GM23338 (cell line): ENCODE results near the gene ASB11.

ENCODE experiments used
- EZH2 ChIP-seq: fragments of 200-600 bp; sonication (generic); IDR thresholded peaks from one replicate; pipeline ENCODE4 v1.8.0; 2017; ENCODE audit warnings: antibody characterized with exemption, mild to moderate bottlenecking, low read depth; ENCODE audit not compliant: unreplicated experiment
- EZH2phosphoT487 ChIP-seq: fragments of 200-600 bp; sonication (generic); IDR thresholded peaks from one replicate; pipeline ENCODE4 v1.8.1; 2018; ENCODE audit warnings: antibody characterized with exemption; ENCODE audit not compliant: unreplicated experiment
- JUNB ChIP-seq: IDR thresholded peaks from one replicate; pipeline ENCODE4 v1.6.1; 2016; ENCODE audit warnings: antibody characterized with exemption; ENCODE audit not compliant: unreplicated experiment
- POLR2AphosphoS5 ChIP-seq: IDR thresholded peaks from 2 replicates; pipeline ENCODE4 v1.6.1; 2016; ENCODE audit warnings: antibody characterized with exemption, low read depth
- TF ChIP-seq, protein P1 (sequence below), 2 experiments: fragments of 200-600 bp in 1 of 2; sonication (generic) in 1 of 2; conservative IDR thresholded peaks; 2 replicates each; pipeline versions ENCODE4 v1.5.1 to v1.6.1; 2016 to 2017; ENCODE audit warnings: antibody characterized with exemption in 2 of 2, low read depth in 2 of 2, mild to moderate bottlenecking in 2 of 2, moderate library complexity in 1 of 2
- TF ChIP-seq, protein P2 (sequence below): IDR thresholded peaks from one replicate; pipeline ENCODE4 v1.6.1; 2018; ENCODE audit warnings: antibody characterized with exemption; ENCODE audit not compliant: unreplicated experiment

- TF ChIP-seq, protein P1, sequence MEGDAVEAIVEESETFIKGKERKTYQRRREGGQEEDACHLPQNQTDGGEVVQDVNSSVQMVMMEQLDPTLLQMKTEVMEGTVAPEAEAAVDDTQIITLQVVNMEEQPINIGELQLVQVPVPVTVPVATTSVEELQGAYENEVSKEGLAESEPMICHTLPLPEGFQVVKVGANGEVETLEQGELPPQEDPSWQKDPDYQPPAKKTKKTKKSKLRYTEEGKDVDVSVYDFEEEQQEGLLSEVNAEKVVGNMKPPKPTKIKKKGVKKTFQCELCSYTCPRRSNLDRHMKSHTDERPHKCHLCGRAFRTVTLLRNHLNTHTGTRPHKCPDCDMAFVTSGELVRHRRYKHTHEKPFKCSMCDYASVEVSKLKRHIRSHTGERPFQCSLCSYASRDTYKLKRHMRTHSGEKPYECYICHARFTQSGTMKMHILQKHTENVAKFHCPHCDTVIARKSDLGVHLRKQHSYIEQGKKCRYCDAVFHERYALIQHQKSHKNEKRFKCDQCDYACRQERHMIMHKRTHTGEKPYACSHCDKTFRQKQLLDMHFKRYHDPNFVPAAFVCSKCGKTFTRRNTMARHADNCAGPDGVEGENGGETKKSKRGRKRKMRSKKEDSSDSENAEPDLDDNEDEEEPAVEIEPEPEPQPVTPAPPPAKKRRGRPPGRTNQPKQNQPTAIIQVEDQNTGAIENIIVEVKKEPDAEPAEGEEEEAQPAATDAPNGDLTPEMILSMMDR (conservative IDR thresholded peaks at IDR 0.05; ENCODE audit: low read depth in 2 of 2) = no peak
- TF ChIP-seq EZH2phosphoT487 (no peak), EZH2 (no peak), POLR2AphosphoS5 (no peak), JUNB (no peak)
- TF ChIP-seq, protein P2, sequence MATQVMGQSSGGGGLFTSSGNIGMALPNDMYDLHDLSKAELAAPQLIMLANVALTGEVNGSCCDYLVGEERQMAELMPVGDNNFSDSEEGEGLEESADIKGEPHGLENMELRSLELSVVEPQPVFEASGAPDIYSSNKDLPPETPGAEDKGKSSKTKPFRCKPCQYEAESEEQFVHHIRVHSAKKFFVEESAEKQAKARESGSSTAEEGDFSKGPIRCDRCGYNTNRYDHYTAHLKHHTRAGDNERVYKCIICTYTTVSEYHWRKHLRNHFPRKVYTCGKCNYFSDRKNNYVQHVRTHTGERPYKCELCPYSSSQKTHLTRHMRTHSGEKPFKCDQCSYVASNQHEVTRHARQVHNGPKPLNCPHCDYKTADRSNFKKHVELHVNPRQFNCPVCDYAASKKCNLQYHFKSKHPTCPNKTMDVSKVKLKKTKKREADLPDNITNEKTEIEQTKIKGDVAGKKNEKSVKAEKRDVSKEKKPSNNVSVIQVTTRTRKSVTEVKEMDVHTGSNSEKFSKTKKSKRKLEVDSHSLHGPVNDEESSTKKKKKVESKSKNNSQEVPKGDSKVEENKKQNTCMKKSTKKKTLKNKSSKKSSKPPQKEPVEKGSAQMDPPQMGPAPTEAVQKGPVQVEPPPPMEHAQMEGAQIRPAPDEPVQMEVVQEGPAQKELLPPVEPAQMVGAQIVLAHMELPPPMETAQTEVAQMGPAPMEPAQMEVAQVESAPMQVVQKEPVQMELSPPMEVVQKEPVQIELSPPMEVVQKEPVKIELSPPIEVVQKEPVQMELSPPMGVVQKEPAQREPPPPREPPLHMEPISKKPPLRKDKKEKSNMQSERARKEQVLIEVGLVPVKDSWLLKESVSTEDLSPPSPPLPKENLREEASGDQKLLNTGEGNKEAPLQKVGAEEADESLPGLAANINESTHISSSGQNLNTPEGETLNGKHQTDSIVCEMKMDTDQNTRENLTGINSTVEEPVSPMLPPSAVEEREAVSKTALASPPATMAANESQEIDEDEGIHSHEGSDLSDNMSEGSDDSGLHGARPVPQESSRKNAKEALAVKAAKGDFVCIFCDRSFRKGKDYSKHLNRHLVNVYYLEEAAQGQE = no peak
These were observed 75.0 kb downstream of the ASB11 start for GRCh38 chrX:15240414-15240813.
